HEK293 (cell line): ENCODE results near the gene KRT5.

Experiments used
- CTCF ChIA-PET: fragments of 350-600 bp; formaldehyde crosslinking; extraction: SDS; loops from one replicate; lab custom pipeline; 2021; ENCODE audit warnings: antibody characterized with exemption; lab: Yijun Ruan, JAX
- POLR2A ChIA-PET: fragments of 300-600 bp; formaldehyde crosslinking; extraction: SDS; loops from one replicate; lab custom pipeline; 2020; ENCODE audit warnings: antibody characterized with exemption, inconsistent platforms; lab: Yijun Ruan, JAX
- H3K27ac ChIP-seq: fragments of 200-500 bp; sonication (Bioruptor generic); 2 replicates; pipeline ENCODE4 v1.5.1; 2014; ENCODE audit warnings: low read depth, low read length, control low read depth, inconsistent platforms; ENCODE audit errors: extremely low read depth
- H3K36me3 ChIP-seq, 2 experiments: fragments of 200-500 bp in 1 of 2; sonication (Bioruptor generic) in 1 of 2; 1 replicate in 1 of 2; 2 replicates in 1 of 2; pipeline ENCODE4 v1.5.1; 2014 to 2017; ENCODE audit warnings: inconsistent platforms in 2 of 2, low read length in 2 of 2; ENCODE audit not compliant: control insufficient read depth in 2 of 2, insufficient read depth in 1 of 2
- H3K4me1 ChIP-seq: fragments of 200-500 bp; sonication (Bioruptor generic); 2 replicates; pipeline ENCODE4 v1.5.1; 2014; ENCODE audit warnings: mild to moderate bottlenecking, low read length, inconsistent platforms; ENCODE audit not compliant: control insufficient read depth, insufficient read depth
- H3K4me3 ChIP-seq: 2 replicates; pipeline ENCODE4 v1.5.1; 2011; ENCODE audit warnings: low read depth, mild to moderate bottlenecking, control low read depth, low read length, moderate library complexity
- H3K9me3 ChIP-seq: fragments of 200-500 bp; sonication (Bioruptor generic); 2 replicates; pipeline ENCODE4 v1.5.1; 2014; ENCODE audit warnings: low read depth, low read length, inconsistent platforms; ENCODE audit not compliant: control insufficient read depth, insufficient read depth
- EGR2 ChIP-seq: fragments of 450-650 bp; formaldehyde crosslinking; IDR thresholded peaks from 2 replicates; pipeline ENCODE4 v1.5.1; 2016; ENCODE audit warnings: low read depth, missing biosample characterization, missing genetic modification characterization
- KLF1 ChIP-seq: fragments of 450-650 bp; formaldehyde crosslinking; IDR thresholded peaks from 2 replicates; pipeline ENCODE4 v1.5.1; 2016; ENCODE audit warnings: missing biosample characterization, missing genetic modification characterization
- MYNN ChIP-seq: fragments of 450-650 bp; formaldehyde crosslinking; IDR thresholded peaks from 2 replicates; pipeline ENCODE4 v1.5.1; 2016; ENCODE audit warnings: missing biosample characterization, missing genetic modification characterization, borderline replicate concordance
- SETDB1 ChIP-seq: IDR thresholded peaks from one replicate; pipeline ENCODE4 v1.6.1; 2017; ENCODE audit warnings: mild to moderate bottlenecking, low read length, moderate library complexity, mixed read lengths; ENCODE audit not compliant: insufficient read length
- WT1 ChIP-seq: fragments of 450-650 bp; formaldehyde crosslinking; IDR thresholded peaks from 2 replicates; pipeline ENCODE4 v1.5.1; 2016; ENCODE audit warnings: missing biosample characterization, missing genetic modification characterization
- ZFP37 ChIP-seq: fragments of 450-650 bp; formaldehyde crosslinking; IDR thresholded peaks from 2 replicates; pipeline ENCODE4 v1.5.1; 2016; ENCODE audit warnings: missing biosample characterization, missing genetic modification characterization
- ZNF10 ChIP-seq: fragments of 450-650 bp; formaldehyde crosslinking; IDR thresholded peaks from 2 replicates; pipeline ENCODE4 v1.5.1; 2017; ENCODE audit warnings: missing biosample characterization, missing genetic modification characterization
- ZNF132 ChIP-seq: fragments of 450-650 bp; formaldehyde crosslinking; IDR thresholded peaks from 2 replicates; pipeline ENCODE4 v1.5.1; 2017; ENCODE audit warnings: missing biosample characterization, missing genetic modification characterization, borderline replicate concordance
- ZNF140 ChIP-seq: fragments of 450-650 bp; formaldehyde crosslinking; IDR thresholded peaks from 2 replicates; pipeline ENCODE4 v1.5.1; 2016; ENCODE audit warnings: missing biosample characterization, missing genetic modification characterization
- ZNF169 ChIP-seq: fragments of 450-650 bp; formaldehyde crosslinking; IDR thresholded peaks from 2 replicates; pipeline ENCODE4 v1.5.1; 2016; ENCODE audit warnings: missing biosample characterization, missing genetic modification characterization
- ZNF2 ChIP-seq: fragments of 450-650 bp; formaldehyde crosslinking; IDR thresholded peaks from 2 replicates; pipeline ENCODE4 v1.5.1; 2016; ENCODE audit warnings: missing biosample characterization, missing genetic modification characterization
- ZNF223 ChIP-seq: fragments of 450-650 bp; formaldehyde crosslinking; IDR thresholded peaks from 2 replicates; pipeline ENCODE4 v1.5.1; 2016; ENCODE audit warnings: missing biosample characterization, missing genetic modification characterization
- ZNF266 ChIP-seq: fragments of 450-650 bp; formaldehyde crosslinking; IDR thresholded peaks from 2 replicates; pipeline ENCODE4 v1.5.1; 2016; ENCODE audit warnings: missing biosample characterization, missing genetic modification characterization, low read depth
- ZNF280D ChIP-seq: fragments of 450-650 bp; formaldehyde crosslinking; IDR thresholded peaks from 2 replicates; pipeline ENCODE4 v1.5.1; 2016; ENCODE audit warnings: missing biosample characterization, missing genetic modification characterization
- ZNF311 ChIP-seq: fragments of 450-650 bp; formaldehyde crosslinking; IDR thresholded peaks from 2 replicates; pipeline ENCODE4 v1.5.1; 2017; ENCODE audit warnings: missing biosample characterization, missing genetic modification characterization, borderline replicate concordance
- ZNF394 ChIP-seq: fragments of 450-650 bp; formaldehyde crosslinking; IDR thresholded peaks from 2 replicates; pipeline ENCODE4 v1.5.1; 2016; ENCODE audit warnings: missing biosample characterization, missing genetic modification characterization, mild to moderate bottlenecking, moderate library complexity, borderline replicate concordance
- ZNF398 ChIP-seq: fragments of 450-650 bp; formaldehyde crosslinking; IDR thresholded peaks from 2 replicates; pipeline ENCODE4 v1.5.1; 2017; ENCODE audit warnings: missing biosample characterization, missing genetic modification characterization
- ZNF510 ChIP-seq: fragments of 450-650 bp; formaldehyde crosslinking; IDR thresholded peaks from 2 replicates; pipeline ENCODE4 v1.5.1; 2018; ENCODE audit warnings: mild to moderate bottlenecking, missing genetic modification characterization, missing biosample characterization; ENCODE audit not compliant: insufficient replicate concordance
- ZNF555 ChIP-seq: fragments of 450-650 bp; formaldehyde crosslinking; conservative IDR thresholded peaks from 2 replicates; pipeline ENCODE4 v1.5.1; 2017; ENCODE audit warnings: missing biosample characterization, mild to moderate bottlenecking, missing genetic modification characterization, inconsistent platforms
- ZNF639 ChIP-seq: fragments of 450-650 bp; formaldehyde crosslinking; IDR thresholded peaks from 2 replicates; pipeline ENCODE4 v1.5.1; 2016; ENCODE audit warnings: missing biosample characterization, missing genetic modification characterization
- ZNF645 ChIP-seq: fragments of 450-650 bp; formaldehyde crosslinking; IDR thresholded peaks from 2 replicates; pipeline ENCODE4; 2016; ENCODE audit warnings: missing biosample characterization, missing genetic modification characterization
- ZNF654 ChIP-seq: fragments of 450-650 bp; formaldehyde crosslinking; IDR thresholded peaks from 2 replicates; pipeline ENCODE4 v1.5.1; 2016; ENCODE audit warnings: low read depth, missing biosample characterization, missing genetic modification characterization
- ZNF658 ChIP-seq: fragments of 450-650 bp; formaldehyde crosslinking; IDR thresholded peaks from 2 replicates; pipeline ENCODE4; 2016; ENCODE audit warnings: missing biosample characterization, missing genetic modification characterization
- ZSCAN30 ChIP-seq: fragments of 450-650 bp; IDR thresholded peaks from 2 replicates; pipeline ENCODE4 v1.5.1; 2018; ENCODE audit warnings: missing biosample characterization, mild to moderate bottlenecking, missing genetic modification characterization, moderate library complexity

The KRT5 gene

GRCh38 chr12:52524898-52525591 lies 4.9 kb upstream of the KRT5 start:
- POLR2A ChIA-PET = no interaction called here
- Histone ChIP-seq H3K27ac (no peak overlapping the region), H3K4me1 (no peaks in the 10 kb centered on the region), H3K4me3 (no peak overlapping the region)
- CTCF ChIA-PET = interaction anchor here (0.7 to 0.8 kb wide), 2 partner anchors 17 to 569 kb away, joined by 3 to 4 read pairs; no protein-coding TSS in a partner anchor
- TF ChIP-seq ZNF132 (tag by site-specific recombination) = no peak
- no peak for TF ChIP-seq ZSCAN30 (tag by site-specific recombination)
- TF ChIP-seq ZNF658 (tag by site-specific recombination) = no peak
- TF ChIP-seq ZFP37 (tag by site-specific recombination) = no peak
- TF ChIP-seq KLF1 (tag by site-specific recombination) = no peak
- no peak for TF ChIP-seq ZNF645 (tag by site-specific recombination)
- TF ChIP-seq ZNF555 (tag by site-specific recombination) = no peak
- no peak for TF ChIP-seq MYNN (tag by site-specific recombination)
- TF ChIP-seq, all 188 proteins: peak for 0
- Histone ChIP-seq H3K36me3 (no peaks in the 10 kb centered on the region), H3K9me3 (no peaks in the 10 kb centered on the region)

- no peak overlapping the region for H3K27ac ChIP-seq
- no peaks in the 10 kb centered on the region for H3K4me1 ChIP-seq
- ChIA-PET CTCF (no interaction called here), POLR2A (no interaction called here)
- no peaks in the 10 kb centered on the region for H3K36me3 ChIP-seq
- H3K9me3 ChIP-seq = no peaks in the 10 kb centered on the region
- H3K4me3 ChIP-seq = no peak overlapping the region
- no peak for TF ChIP-seq ZNF223 (tag by site-specific recombination)
- no peak for TF ChIP-seq ZNF266
- no peak for TF ChIP-seq ZNF10 (tag by site-specific recombination)
- TF ChIP-seq WT1 (tag by site-specific recombination) = no peak
- TF ChIP-seq ZNF510 (tag by site-specific recombination) = no peak
- TF ChIP-seq EGR2 (tag by site-specific recombination) = no peak
Measured at GRCh38 chr12:52524241-52524897, 4.2 kb upstream of the KRT5 start.

GRCh38 chr12:52523824-52524223 lies 3.6 kb upstream of the KRT5 start:
- POLR2A ChIA-PET = no interaction called here
- CTCF ChIA-PET = no interaction called here
- H3K9me3 ChIP-seq = no peaks in the 10 kb centered on the region
- no peak overlapping the region for H3K4me3 ChIP-seq
- H3K27ac ChIP-seq = no peak overlapping the region
- no peaks in the 10 kb centered on the region for H3K36me3 ChIP-seq
- no peaks in the 10 kb centered on the region for H3K4me1 ChIP-seq
- TF ChIP-seq ZNF280D = no peak
- no peak for TF ChIP-seq ZNF639 (tag by site-specific recombination)
- no peak for TF ChIP-seq SETDB1
- TF ChIP-seq ZNF2 = no peak
- no peak for TF ChIP-seq ZNF394 (tag by site-specific recombination)
- no peak for TF ChIP-seq ZNF311
- no peak for TF ChIP-seq ZSCAN30 (tag by site-specific recombination)
- no peak for TF ChIP-seq ZNF398
- no peak for TF ChIP-seq ZNF140 (tag by site-specific recombination)
- TF ChIP-seq ZNF654 (tag by site-specific recombination) = no peak
- TF ChIP-seq ZNF169 (tag by site-specific recombination) = no peak
